ENCODE results near the gene MPG. TPM values are rescaled to one million over a fixed set of nuclear protein-coding genes. Genes with fewer than 3 reads are reported as not detected.

MPG gene
- total and polyA plus RNA-seq, 2 of the 8 experiments (the other 6 are each of a cell fraction or from before 2014, with no cell fraction given) = 37.6 to 83.7 TPM

DNA sequence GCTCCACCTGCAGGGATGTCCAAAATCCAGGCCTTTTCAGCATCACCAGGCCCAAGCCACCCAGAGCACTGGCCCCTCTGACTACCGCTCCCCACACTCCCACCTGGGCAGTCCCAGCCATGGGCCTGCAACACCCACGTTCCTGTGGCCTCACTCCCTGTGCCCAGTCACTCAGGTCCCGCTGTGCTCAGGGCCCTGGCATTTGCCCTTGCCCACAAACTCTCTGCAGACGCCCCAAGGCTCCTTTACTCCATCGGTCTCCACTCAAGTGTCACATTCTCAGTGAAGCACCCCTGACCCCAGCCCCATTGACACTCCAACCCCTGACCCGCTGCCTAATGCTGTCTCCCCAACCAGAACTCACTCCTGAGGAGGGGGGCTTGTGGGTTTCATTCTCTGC lies 23.6 kb downstream of the MPG start:
- H2AK5ac ChIP-seq (ENCODE audit: low read depth, low read length) = no peak overlapping the region
- no peaks in the 10 kb centered on the region for H3K79me2 ChIP-seq (ENCODE audit: control insufficient read depth in 1 of 2, insufficient read depth in 2 of 2, low read length in 2 of 2)
- H3K18ac ChIP-seq (ENCODE audit: extremely low read depth, low read length) = no peak overlapping the region
- POLR2A ChIA-PET (ENCODE audit: partially characterized antibody) = interaction anchor here (1.2 kb wide), 2 partner anchors 11 to 25 kb away, joined by 3 to 4 read pairs; no protein-coding TSS in a partner anchor
- no peak overlapping the region for H4K5ac ChIP-seq (ENCODE audit: insufficient read length, low read depth, low read length)
- no peaks in the 10 kb centered on the region for H3K23me2 ChIP-seq (ENCODE audit: low read depth, low read length)
- no peak overlapping the region for H3K23ac ChIP-seq (ENCODE audit: insufficient read length)
- no peak overlapping the region for H3K4me3 ChIP-seq (ENCODE audit: extremely low read depth in 1 of 4, insufficient read depth in 2 of 4, low read depth in 3 of 4, low read length in 4 of 4)
- H3K14ac ChIP-seq (ENCODE audit: insufficient read length) = no peak overlapping the region
- FAIRE-seq = no peak
- H2BK5ac ChIP-seq (ENCODE audit: low read depth, low read length) = no peak overlapping the region
- no peak overlapping the region for H3K9ac ChIP-seq (replicated peaks in 1 of 4; ENCODE audit: extremely low read depth in 1 of 4, low read depth in 3 of 4, low read length in 3 of 4)
- no peak overlapping the region for H2AFZ ChIP-seq (ENCODE audit: low read length)
- CTCF ChIA-PET (ENCODE audit: partially characterized antibody) = interaction anchor here (1.0 to 1.2 kb wide), 2 partner anchors 11 to 66 kb away, joined by 3 read pairs; no protein-coding TSS in a partner anchor
- 92% methylated on average over 6 of the region's 6 CpGs; no CpG with 5 or more reads in 1 of the 2 experiments for WGBS, 2 experiments (ENCODE audit: extremely low coverage in 1 of 2, insufficient coverage in 1 of 2, insufficient read length in 1 of 2, insufficient replicate concordance in 2 of 2, low coverage in 1 of 2, low lambda C conversion rate in 2 of 2, missing lambda C conversion rate in 1 of 2)
- DNase-seq (ENCODE audit: low read depth in 1 of 2, low spot score in 2 of 2) = no peak
- H4K91ac ChIP-seq (replicated peaks; ENCODE audit: insufficient read length, low read length) = no peak overlapping the region
- no peak overlapping the region for H2BK20ac ChIP-seq (ENCODE audit: low read length)
- peaks cover 3 to 10% of the 10 kb centered on the region in 2 experiments for H4K20me1 ChIP-seq (replicated peaks in 1 of 2; ENCODE audit: control insufficient read depth in 1 of 2, insufficient read depth in 2 of 2, low read length in 2 of 2)
- no peak overlapping the region for H2BK120ac ChIP-seq (replicated peaks; ENCODE audit: low read depth, low read length)
- H4K8ac ChIP-seq (ENCODE audit: extremely low read depth, insufficient read depth, low read length) = no peak overlapping the region
- H3K4ac ChIP-seq (replicated peaks; ENCODE audit: insufficient read length, low read depth, low read length) = no peak overlapping the region
- H3K9me3 ChIP-seq (ENCODE audit: insufficient read depth in 2 of 2, low read depth in 1 of 2, low read length in 1 of 2) = no peaks in the 10 kb centered on the region
- no peak overlapping the region for H2BK12ac ChIP-seq (ENCODE audit: low read depth, low read length)
- H3K4me2 ChIP-seq (ENCODE audit: insufficient read depth in 1 of 2, low read depth in 2 of 2, low read length in 2 of 2) = no peak overlapping the region
- no peaks in the 10 kb centered on the region for H3K79me1 ChIP-seq (ENCODE audit: low read depth, low read length)
- no peak overlapping the region for H3K56ac ChIP-seq (replicated peaks; ENCODE audit: insufficient read length, low read depth, low read length)
- no peak overlapping the region for H2BK15ac ChIP-seq (ENCODE audit: low read length)
- H3K27ac ChIP-seq (ENCODE audit: low read depth, low read length) = no peak overlapping the region
- H3K36me3 ChIP-seq (ENCODE audit: control insufficient read depth in 2 of 4, insufficient read depth in 4 of 4, low read length in 3 of 4) = peaks cover 0 to 3% (median 0%) of the 10 kb centered on the region in 4 experiments; a peak in 1 of 8 replicates
- H3K27me3 ChIP-seq (replicated peaks in 1 of 4; ENCODE audit: control insufficient read depth in 3 of 4, extremely low read depth in 1 of 4, insufficient read depth in 3 of 4, low read length in 3 of 4) = no peaks in the 10 kb centered on the region; a peak in 1 of 7 replicates
- no peaks in the 10 kb centered on the region for H3K4me1 ChIP-seq (replicated peaks in 1 of 4; ENCODE audit: control insufficient read depth in 3 of 4, insufficient read depth in 4 of 4, low read length in 3 of 4)
- TF ChIP-seq EZH2 (IDR thresholded peaks at IDR 0.05; ENCODE audit: low read depth, low read length, severe bottlenecking) (no peak), KDM1A (IDR thresholded peaks at IDR 0.05; ENCODE audit: borderline replicate concordance, low read length) (no peak), BRCA1 (IDR thresholded peaks at IDR 0.05; ENCODE audit: low read depth, low read length) (no peak), BCL11A (IDR thresholded peaks at IDR 0.05; ENCODE audit: low read depth in 2 of 2, low read length in 2 of 2) (no peak), SUZ12 (IDR thresholded peaks at IDR 0.05; ENCODE audit: low read length) (no peak), POLR2AphosphoS5 (IDR thresholded peaks at IDR 0.05; ENCODE audit: low read depth, low read length) (no peak), NRF1 (IDR thresholded peaks at IDR 0.05; ENCODE audit: low read depth, low read length) (no peak), USF2 (IDR thresholded peaks at IDR 0.05; ENCODE audit: low read length) (no peak)

All from H1 (cell line).